ENCODE data around the gene ST3GAL4. TPM values are rescaled to one million over a fixed set of nuclear protein-coding genes. Genes with fewer than 3 reads are reported as not detected.

Gene ST3GAL4
- total RNA-seq, 4 donors from 2014 or later: 24.7 to 35.2 (median 28.0) TPM

GRCh38 chr11:126450806-126451205 lies 95.3 kb downstream of the ST3GAL4 start:
- no peak for TF ChIP-seq CTCF (IDR thresholded peaks at IDR 0.05; ENCODE audit: low read depth)

GRCh38 chr11:126451211-126451802 lies 95.8 kb downstream of the ST3GAL4 start:
- no peak for TF ChIP-seq CTCF (IDR thresholded peaks at IDR 0.05; ENCODE audit: low read depth)

GRCh38 chr11:126452241-126453101 lies 97.0 kb downstream of the ST3GAL4 start:
- TF ChIP-seq CTCF (IDR thresholded peaks at IDR 0.05; ENCODE audit: low read depth): no peak

- no peak for TF ChIP-seq CTCF (IDR thresholded peaks at IDR 0.05; ENCODE audit: low read depth)
Measured at GRCh38 chr11:126456089-126456488, 100.6 kb downstream of the ST3GAL4 start.

- no peak for TF ChIP-seq CTCF (IDR thresholded peaks at IDR 0.05; ENCODE audit: low read depth)
Measured at GRCh38 chr11:126456783-126457542, 101.5 kb downstream of the ST3GAL4 start.

GRCh38 chr11:126457817-126458216 lies 102.3 kb downstream of the ST3GAL4 start:
- TF ChIP-seq CTCF (IDR thresholded peaks at IDR 0.05; ENCODE audit: low read depth): no peak
